ENCODE data around the gene FARP1. TPM values are rescaled to one million over a fixed set of nuclear protein-coding genes. Genes with fewer than 3 reads are reported as not detected.

The FARP1 gene
- total and polyA plus RNA-seq, 2 of the 13 experiments (the other 11 are each of a cell fraction or from before 2014, with no cell fraction given): 70.6 to 126 TPM

DNA sequence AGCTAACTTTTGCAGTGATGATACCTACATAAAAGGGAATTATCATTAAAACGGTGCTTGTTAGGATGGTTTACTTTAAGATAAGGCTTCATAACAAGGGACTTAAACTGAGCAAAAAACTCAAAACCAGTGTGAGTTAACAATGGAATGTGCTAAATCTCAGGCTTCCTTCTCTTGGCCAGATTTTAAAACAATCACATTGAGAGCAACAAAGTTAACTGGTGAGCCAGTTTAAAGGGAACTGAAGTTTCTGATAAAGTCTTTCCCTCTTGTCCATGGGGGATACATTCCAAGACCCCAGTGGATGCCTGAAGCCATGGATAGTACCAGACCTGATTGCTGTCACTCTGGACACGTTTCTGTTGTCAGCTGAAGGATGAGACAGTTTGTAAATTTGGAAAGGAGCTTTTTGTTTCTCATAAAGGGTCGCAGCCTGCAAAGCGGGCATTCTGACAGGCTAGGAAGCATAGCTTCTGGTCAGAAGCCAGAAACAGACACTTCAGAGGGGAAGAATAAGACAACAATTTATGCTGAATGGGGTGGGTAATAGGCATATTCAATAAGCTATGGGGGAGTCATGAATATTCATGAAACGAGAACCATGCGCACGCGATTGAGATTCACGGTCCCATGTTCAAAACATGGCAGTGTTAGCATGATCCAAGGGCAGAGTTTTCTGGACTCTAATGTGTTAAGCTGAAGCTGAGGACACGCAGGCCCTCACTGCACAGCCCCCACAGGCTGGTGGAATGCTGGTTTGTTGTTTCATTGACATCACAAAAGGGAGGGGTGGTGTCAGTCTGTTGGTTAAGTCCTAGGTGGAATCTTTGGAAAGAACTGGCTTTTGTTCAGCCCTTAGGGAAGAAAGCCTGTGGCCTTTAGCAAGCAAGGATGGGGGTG, 184.7 kb downstream of the FARP1 start (continued):
- TF ChIP-seq, protein P1, sequence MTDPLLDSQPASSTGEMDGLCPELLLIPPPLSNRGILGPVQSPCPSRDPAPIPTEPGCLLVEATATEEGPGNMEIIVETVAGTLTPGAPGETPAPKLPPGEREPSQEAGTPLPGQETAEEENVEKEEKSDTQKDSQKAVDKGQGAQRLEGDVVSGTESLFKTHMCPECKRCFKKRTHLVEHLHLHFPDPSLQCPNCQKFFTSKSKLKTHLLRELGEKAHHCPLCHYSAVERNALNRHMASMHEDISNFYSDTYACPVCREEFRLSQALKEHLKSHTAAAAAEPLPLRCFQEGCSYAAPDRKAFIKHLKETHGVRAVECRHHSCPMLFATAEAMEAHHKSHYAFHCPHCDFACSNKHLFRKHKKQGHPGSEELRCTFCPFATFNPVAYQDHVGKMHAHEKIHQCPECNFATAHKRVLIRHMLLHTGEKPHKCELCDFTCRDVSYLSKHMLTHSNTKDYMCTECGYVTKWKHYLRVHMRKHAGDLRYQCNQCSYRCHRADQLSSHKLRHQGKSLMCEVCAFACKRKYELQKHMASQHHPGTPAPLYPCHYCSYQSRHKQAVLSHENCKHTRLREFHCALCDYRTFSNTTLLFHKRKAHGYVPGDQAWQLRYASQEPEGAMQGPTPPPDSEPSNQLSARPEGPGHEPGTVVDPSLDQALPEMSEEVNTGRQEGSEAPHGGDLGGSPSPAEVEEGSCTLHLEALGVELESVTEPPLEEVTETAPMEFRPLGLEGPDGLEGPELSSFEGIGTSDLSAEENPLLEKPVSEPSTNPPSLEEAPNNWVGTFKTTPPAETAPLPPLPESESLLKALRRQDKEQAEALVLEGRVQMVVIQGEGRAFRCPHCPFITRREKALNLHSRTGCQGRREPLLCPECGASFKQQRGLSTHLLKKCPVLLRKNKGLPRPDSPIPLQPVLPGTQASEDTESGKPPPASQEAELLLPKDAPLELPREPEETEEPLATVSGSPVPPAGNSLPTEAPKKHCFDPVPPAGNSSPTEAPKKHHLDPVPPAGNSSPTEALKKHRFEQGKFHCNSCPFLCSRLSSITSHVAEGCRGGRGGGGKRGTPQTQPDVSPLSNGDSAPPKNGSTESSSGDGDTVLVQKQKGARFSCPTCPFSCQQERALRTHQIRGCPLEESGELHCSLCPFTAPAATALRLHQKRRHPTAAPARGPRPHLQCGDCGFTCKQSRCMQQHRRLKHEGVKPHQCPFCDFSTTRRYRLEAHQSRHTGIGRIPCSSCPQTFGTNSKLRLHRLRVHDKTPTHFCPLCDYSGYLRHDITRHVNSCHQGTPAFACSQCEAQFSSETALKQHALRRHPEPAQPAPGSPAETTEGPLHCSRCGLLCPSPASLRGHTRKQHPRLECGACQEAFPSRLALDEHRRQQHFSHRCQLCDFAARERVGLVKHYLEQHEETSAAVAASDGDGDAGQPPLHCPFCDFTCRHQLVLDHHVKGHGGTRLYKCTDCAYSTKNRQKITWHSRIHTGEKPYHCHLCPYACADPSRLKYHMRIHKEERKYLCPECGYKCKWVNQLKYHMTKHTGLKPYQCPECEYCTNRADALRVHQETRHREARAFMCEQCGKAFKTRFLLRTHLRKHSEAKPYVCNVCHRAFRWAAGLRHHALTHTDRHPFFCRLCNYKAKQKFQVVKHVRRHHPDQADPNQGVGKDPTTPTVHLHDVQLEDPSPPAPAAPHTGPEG (CRISPR knock-in tag; IDR thresholded peaks at IDR 0.05): no peak
- TF ChIP-seq MIER2 (CRISPR knock-in tag; IDR thresholded peaks at IDR 0.05): no peak
- TF ChIP-seq ZNF337 (CRISPR knock-in tag; IDR thresholded peaks at IDR 0.05; ENCODE audit: borderline replicate concordance, low read depth): no peak
- TF ChIP-seq, protein P2, sequence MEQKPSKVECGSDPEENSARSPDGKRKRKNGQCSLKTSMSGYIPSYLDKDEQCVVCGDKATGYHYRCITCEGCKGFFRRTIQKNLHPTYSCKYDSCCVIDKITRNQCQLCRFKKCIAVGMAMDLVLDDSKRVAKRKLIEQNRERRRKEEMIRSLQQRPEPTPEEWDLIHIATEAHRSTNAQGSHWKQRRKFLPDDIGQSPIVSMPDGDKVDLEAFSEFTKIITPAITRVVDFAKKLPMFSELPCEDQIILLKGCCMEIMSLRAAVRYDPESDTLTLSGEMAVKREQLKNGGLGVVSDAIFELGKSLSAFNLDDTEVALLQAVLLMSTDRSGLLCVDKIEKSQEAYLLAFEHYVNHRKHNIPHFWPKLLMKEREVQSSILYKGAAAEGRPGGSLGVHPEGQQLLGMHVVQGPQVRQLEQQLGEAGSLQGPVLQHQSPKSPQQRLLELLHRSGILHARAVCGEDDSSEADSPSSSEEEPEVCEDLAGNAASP (CRISPR knock-in tag; IDR thresholded peaks at IDR 0.05; ENCODE audit: borderline replicate concordance): no peak
- TF ChIP-seq, protein P3, sequence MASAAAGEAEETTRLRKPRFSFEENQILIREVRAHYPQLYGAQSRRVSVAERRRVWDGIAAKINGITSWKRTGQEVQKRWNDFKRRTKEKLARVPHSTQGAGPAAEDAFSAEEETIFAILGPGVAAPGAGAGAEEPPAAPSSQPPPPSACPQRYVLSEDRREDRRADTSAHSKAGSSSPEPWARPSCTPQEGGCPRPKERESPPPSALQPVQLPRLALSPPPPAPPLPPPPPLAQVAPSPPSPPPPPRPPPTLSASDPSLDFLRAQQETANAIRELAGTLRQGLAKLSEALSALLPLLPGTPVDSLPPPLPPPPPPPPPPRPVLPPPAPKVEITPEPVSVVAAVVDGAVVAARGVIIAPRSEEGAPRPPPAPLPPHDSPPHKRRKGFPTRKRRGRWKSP (CRISPR knock-in tag; IDR thresholded peaks at IDR 0.05): no peak
- TF ChIP-seq FOXA1 (IDR thresholded peaks at IDR 0.05): no peak
- peak; percentile 57 for TF ChIP-seq FOXA1 (CRISPR knock-in tag; IDR thresholded peaks at IDR 0.05)
- TF ChIP-seq SOX6 (IDR thresholded peaks at IDR 0.05): no peak
- TF ChIP-seq SOX6 (CRISPR knock-in tag; IDR thresholded peaks at IDR 0.05): peak; percentile 45; the same call in 1 of the 2 replicates
- TF ChIP-seq ZNF879 (CRISPR knock-in tag; IDR thresholded peaks at IDR 0.05): no peak
- TF ChIP-seq, protein P4, sequence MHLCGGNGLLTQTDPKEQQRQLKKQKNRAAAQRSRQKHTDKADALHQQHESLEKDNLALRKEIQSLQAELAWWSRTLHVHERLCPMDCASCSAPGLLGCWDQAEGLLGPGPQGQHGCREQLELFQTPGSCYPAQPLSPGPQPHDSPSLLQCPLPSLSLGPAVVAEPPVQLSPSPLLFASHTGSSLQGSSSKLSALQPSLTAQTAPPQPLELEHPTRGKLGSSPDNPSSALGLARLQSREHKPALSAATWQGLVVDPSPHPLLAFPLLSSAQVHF (CRISPR knock-in tag; IDR thresholded peaks at IDR 0.05): no peak
- TF ChIP-seq SETDB1 (CRISPR knock-in tag; IDR thresholded peaks at IDR 0.05; ENCODE audit: borderline replicate concordance): no peak
- TF ChIP-seq, protein P5, sequence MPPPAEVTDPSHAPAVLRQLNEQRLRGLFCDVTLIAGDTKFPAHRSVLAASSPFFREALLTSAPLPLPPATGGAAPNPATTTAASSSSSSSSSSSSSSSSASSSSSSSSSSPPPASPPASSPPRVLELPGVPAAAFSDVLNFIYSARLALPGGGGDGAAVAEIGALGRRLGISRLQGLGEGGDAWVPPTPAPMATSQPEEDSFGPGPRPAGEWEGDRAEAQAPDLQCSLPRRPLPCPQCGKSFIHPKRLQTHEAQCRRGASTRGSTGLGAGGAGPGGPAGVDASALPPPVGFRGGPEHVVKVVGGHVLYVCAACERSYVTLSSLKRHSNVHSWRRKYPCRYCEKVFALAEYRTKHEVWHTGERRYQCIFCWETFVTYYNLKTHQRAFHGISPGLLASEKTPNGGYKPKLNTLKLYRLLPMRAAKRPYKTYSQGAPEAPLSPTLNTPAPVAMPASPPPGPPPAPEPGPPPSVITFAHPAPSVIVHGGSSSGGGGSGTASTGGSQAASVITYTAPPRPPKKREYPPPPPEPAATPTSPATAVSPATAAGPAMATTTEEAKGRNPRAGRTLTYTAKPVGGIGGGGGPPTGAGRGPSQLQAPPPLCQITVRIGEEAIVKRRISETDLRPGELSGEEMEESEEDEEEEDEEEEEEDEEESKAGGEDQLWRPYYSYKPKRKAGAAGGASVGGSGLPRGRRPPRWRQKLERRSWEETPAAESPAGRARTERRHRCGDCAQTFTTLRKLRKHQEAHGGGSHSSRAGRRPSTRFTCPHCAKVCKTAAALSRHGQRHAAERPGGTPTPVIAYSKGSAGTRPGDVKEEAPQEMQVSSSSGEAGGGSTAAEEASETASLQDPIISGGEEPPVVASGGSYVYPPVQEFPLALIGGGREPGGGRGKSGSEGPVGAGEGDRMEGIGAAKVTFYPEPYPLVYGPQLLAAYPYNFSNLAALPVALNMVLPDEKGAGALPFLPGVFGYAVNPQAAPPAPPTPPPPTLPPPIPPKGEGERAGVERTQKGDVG (CRISPR knock-in tag; IDR thresholded peaks at IDR 0.05; ENCODE audit: borderline replicate concordance): 0 out of 2 replicates have a peak, but pooled peaks have one; percentile 25
- TF ChIP-seq, protein P6, sequence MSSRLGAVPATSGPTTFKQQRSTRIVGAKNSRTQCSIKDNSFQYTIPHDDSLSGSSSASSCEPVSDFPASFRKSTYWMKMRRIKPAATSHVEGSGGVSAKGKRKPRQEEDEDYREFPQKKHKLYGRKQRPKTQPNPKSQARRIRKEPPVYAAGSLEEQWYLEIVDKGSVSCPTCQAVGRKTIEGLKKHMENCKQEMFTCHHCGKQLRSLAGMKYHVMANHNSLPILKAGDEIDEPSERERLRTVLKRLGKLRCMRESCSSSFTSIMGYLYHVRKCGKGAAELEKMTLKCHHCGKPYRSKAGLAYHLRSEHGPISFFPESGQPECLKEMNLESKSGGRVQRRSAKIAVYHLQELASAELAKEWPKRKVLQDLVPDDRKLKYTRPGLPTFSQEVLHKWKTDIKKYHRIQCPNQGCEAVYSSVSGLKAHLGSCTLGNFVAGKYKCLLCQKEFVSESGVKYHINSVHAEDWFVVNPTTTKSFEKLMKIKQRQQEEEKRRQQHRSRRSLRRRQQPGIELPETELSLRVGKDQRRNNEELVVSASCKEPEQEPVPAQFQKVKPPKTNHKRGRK (CRISPR knock-in tag; IDR thresholded peaks at IDR 0.05): no peak

All from HepG2 (cell line).